ENCODE results near the gene SPO11. TPM values are rescaled to one million over a fixed set of nuclear protein-coding genes. Genes with fewer than 3 reads are reported as not detected.
"Not testable (repeated sequence)": the region's sequence is repeated elsewhere in the genome, so short reads cannot be mapped to it uniquely, and the experiment has no call there.

Gene SPO11
- total RNA-seq, 1 donor from 2014 or later, result not detected

GRCh38 chr20:57350081-57350710, 20.6 kb downstream of the SPO11 start:
- no peak for ATAC-seq (ENCODE audit: low read depth)
- Mint-ChIP-seq H3K36me3 (ENCODE audit: low read depth) (peaks cover 31% of the 10 kb centered on the region), H3K4me1 (peaks cover 17% of the 10 kb centered on the region), H3K9me3 (no peaks in the 10 kb centered on the region), H3K4me3 (peak overlapping the region; percentile 70), H3K27ac (no peak overlapping the region), H3K27me3 (peaks cover 3% of the 10 kb centered on the region)
- intact Hi-C loops (cut with micrococcal nuclease), result loop anchor here (2.0 to 10.0 kb wide), 4 partner anchors 865 to 1035 kb away; partner anchors contain the start of genes AURKA, CSTF1, RTF2 and VAPB
- no peak for DNase-seq
- no peak for TF ChIP-seq CTCF (IDR thresholded peaks at IDR 0.05)
- ChIA-PET POLR2A (no interaction called here), CTCF (interaction anchor here (0.8 to 1.6 kb wide), 2 partner anchors 10 to 260 kb away, joined by 3 to 5 read pairs; no protein-coding TSS in a partner anchor)

- Mint-ChIP-seq H3K27ac (peak overlapping the region; percentile 79), H3K36me3 (ENCODE audit: low read depth) (peaks cover 31% of the 10 kb centered on the region), H3K4me3 (peak overlapping the region; percentile 90), H3K4me1 (peaks cover 17% of the 10 kb centered on the region)
- intact Hi-C loops (cut with micrococcal nuclease), result loop anchor here (1.0 to 10.0 kb wide), 6 partner anchors 40 to 1034 kb away; partner anchors contain the start of genes AURKA, CSTF1, RAB22A and RTF2
- POLR2A ChIA-PET; H3K9me3 Mint-ChIP-seq; ATAC-seq (ENCODE audit: low read depth); DNase-seq; H3K27me3 Mint-ChIP-seq: not testable (repeated sequence)
- CTCF ChIA-PET, result interaction anchor here (1.6 kb wide), 1 partner anchor 11 kb away, joined by 5 read pairs; no protein-coding TSS in a partner anchor
Observed at GRCh38 chr20:57350726-57351041, 21.1 kb downstream of the SPO11 start.

- Mint-ChIP-seq H3K9me3 (no peaks in the 10 kb centered on the region), H3K4me1 (peaks cover 17% of the 10 kb centered on the region), H3K4me3 (peak within 1 kb of the TSS; percentile 90), H3K27me3 (peaks cover 3% of the 10 kb centered on the region), H3K27ac (peak within 1 kb of the TSS; percentile 79), H3K36me3 (ENCODE audit: low read depth) (peaks cover 31% of the 10 kb centered on the region)
- CTCF ChIA-PET, result interaction anchor here (0.9 kb wide), 1 partner anchor 8 kb away, joined by 3 read pairs; no protein-coding TSS in a partner anchor
- POLR2A ChIA-PET, result interaction anchor here (1.3 kb wide), 1 partner anchor 152 kb away, joined by 4 read pairs; no protein-coding TSS in a partner anchor
- ATAC-seq (ENCODE audit: low read depth) (peak; percentile 86), DNase-seq (peak; percentile 82)
- no peak for TF ChIP-seq CTCF (IDR thresholded peaks at IDR 0.05)
- intact Hi-C loops (cut with micrococcal nuclease), result loop anchor here (1.0 to 10.0 kb wide), 6 partner anchors 39 to 1034 kb away; partner anchors contain the start of genes AURKA, CSTF1, RAB22A and RTF2
Observed at GRCh38 chr20:57351042-57351783, 21.6 kb downstream of the SPO11 start, which contains the start of gene RAE1. TSS of gene RAE1 (plus strand) at chr20:57351255. CDS start at chr20:57354039, 2,784 bp downstream.

GRCh38 chr20:57352305-57352704, 22.7 kb downstream of the SPO11 start:
- Mint-ChIP-seq H3K4me3 (peak overlapping the region; percentile 90), H3K4me1 (peaks cover 17% of the 10 kb centered on the region), H3K27me3 (peaks cover 3% of the 10 kb centered on the region), H3K27ac (no peak overlapping the region), H3K9me3 (no peaks in the 10 kb centered on the region), H3K36me3 (ENCODE audit: low read depth) (peaks cover 31% of the 10 kb centered on the region)
- ChIA-PET CTCF (interaction anchor here (0.9 kb wide), 1 partner anchor 9 kb away, joined by 3 read pairs; no protein-coding TSS in a partner anchor), POLR2A (interaction anchor here (0.6 to 1.3 kb wide), 2 partner anchors 36 to 151 kb away, joined by 4 to 7 read pairs; no protein-coding TSS in a partner anchor)
- ATAC-seq (ENCODE audit: low read depth), result no peak
- TF ChIP-seq CTCF (IDR thresholded peaks at IDR 0.05), result no peak
- DNase-seq, result no peak
- intact Hi-C loops (cut with micrococcal nuclease), result loop anchor here (10.0 kb wide), 2 partner anchors 862 to 1032 kb away; partner anchors contain the start of gene VAPB

GRCh38 chr20:57353351-57353750, 23.7 kb downstream of the SPO11 start:
- ChIA-PET POLR2A (no interaction called here), CTCF (no interaction called here)
- Mint-ChIP-seq H3K9me3 (no peaks in the 10 kb centered on the region), H3K27ac (no peak overlapping the region), H3K4me1 (peaks cover 17% of the 10 kb centered on the region), H3K27me3 (no peaks in the 10 kb centered on the region), H3K4me3 (peak overlapping the region; percentile 12), H3K36me3 (ENCODE audit: low read depth) (peaks cover 31% of the 10 kb centered on the region)
- DNase-seq (no peak), ATAC-seq (ENCODE audit: low read depth) (no peak)
- intact Hi-C loops (cut with micrococcal nuclease), result loop anchor here (10.0 kb wide), 2 partner anchors 861 to 1031 kb away; partner anchors contain the start of gene VAPB
- no peak for TF ChIP-seq CTCF (IDR thresholded peaks at IDR 0.05)

All from activated B cell treated with CpG ODN at 0.5 μM for 24 hours (primary cell).